ENCODE measurements around the gene DUSP8.

DNA sequence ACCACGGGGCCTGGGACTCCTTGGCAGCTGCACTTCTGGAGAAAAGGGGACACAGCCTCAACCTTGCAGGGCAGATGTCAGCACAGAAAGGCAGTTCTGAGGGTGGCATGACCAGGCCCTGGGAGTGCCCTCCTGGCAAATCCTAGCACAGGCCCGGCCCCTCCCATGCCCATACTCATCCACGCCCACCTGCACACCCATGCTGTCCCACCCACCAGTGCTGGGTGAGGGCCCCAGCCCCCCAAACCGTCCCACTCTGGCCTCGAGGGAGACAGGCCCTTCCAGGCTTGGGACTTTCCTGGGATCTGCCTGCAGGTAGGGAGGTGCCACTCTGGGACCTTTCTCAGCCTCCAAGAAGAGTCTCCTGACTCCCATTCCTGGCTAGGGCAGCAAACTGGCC lies 10.1 kb downstream of the DUSP8 start:
- TF ChIP-seq CTCF (conservative IDR thresholded peaks at IDR 0.05) = no peak
- no peak for TF ChIP-seq ZFX (IDR thresholded peaks at IDR 0.05)

Measured in C4-2B (cell line).